RCC 7860 (cell line): ENCODE measurements around the gene URB1.
"Not testable (repeated sequence)": the region's sequence is repeated elsewhere in the genome, so short reads cannot be mapped to it uniquely, and the experiment has no call there.

ENCODE experiments used
- DNase-seq: peaks from one replicate; pipeline ENCODE4 v3.0.0-alpha.2; 2015; ENCODE audit warnings: low spot score
- FAIRE-seq: peaks from 2 replicates; lab custom pipeline; 2012; peaks lifted over from hg19 to GRCh38; lab: Jason Lieb, UNC

Gene URB1

GRCh38 chr21:32392880-32393676 lies at the start of gene URB1:
URB1 (minus strand) TSS chr21:32393012; CDS start chr21:32392910, 102 bp downstream.
- peak; percentile 61 for DNase-seq
- no peak for FAIRE-seq

- DNase-seq: no peak
- no peak for FAIRE-seq
Observed at GRCh38 chr21:32437729-32438128, 44.9 kb upstream of the URB1 start.

- not testable (repeated sequence) for FAIRE-seq
Observed at GRCh38 chr21:32432982-32433660, 40.3 kb upstream of the URB1 start.

GRCh38 chr21:32427958-32428623 lies 35.3 kb upstream of the URB1 start:
- FAIRE-seq (no peak), DNase-seq (no peak)

More at GRCh38 chr21:32432982-32433660, 40.3 kb upstream of the URB1 start:
- not testable (repeated sequence) for DNase-seq

GRCh38 chr21:32426592-32427051 lies 33.8 kb upstream of the URB1 start:
- no peak for DNase-seq
- FAIRE-seq: no peak

GRCh38 chr21:32426066-32426465 lies 33.3 kb upstream of the URB1 start:
- FAIRE-seq (no peak), DNase-seq (no peak)

- FAIRE-seq: no peak
- no peak for DNase-seq
Observed at GRCh38 chr21:32425628-32426027, 32.8 kb upstream of the URB1 start.

GRCh38 chr21:32424674-32425073 lies 31.9 kb upstream of the URB1 start:
- DNase-seq (no peak), FAIRE-seq (no peak)

GRCh38 chr21:32424191-32424535 lies 31.4 kb upstream of the URB1 start:
- DNase-seq (no peak), FAIRE-seq (no peak)

- FAIRE-seq (no peak), DNase-seq (no peak)
Observed at GRCh38 chr21:32423320-32424190, 30.7 kb upstream of the URB1 start.

- FAIRE-seq: no peak
Observed at GRCh38 chr21:32422064-32422463, 29.3 kb upstream of the URB1 start.

GRCh38 chr21:32418146-32418545 lies 25.3 kb upstream of the URB1 start:
- DNase-seq (no peak), FAIRE-seq (no peak)

More at GRCh38 chr21:32422064-32422463, 29.3 kb upstream of the URB1 start:
- DNase-seq: no peak

GRCh38 chr21:32415451-32416398 lies 22.9 kb upstream of the URB1 start:
- no peak for FAIRE-seq
- no peak for DNase-seq

- DNase-seq (no peak), FAIRE-seq (no peak)
Observed at GRCh38 chr21:32414579-32415358, 22.0 kb upstream of the URB1 start.

GRCh38 chr21:32413697-32414578 lies 21.1 kb upstream of the URB1 start:
- FAIRE-seq (no peak), DNase-seq (no peak)

- FAIRE-seq (no peak), DNase-seq (no peak)
Observed at GRCh38 chr21:32413015-32413504, 20.2 kb upstream of the URB1 start.

- no peak for DNase-seq
- no peak for FAIRE-seq
Observed at GRCh38 chr21:32412162-32413014, 19.6 kb upstream of the URB1 start, which contains the start of gene EVA1C. EVA1C (plus strand) TSS chr21:32412706; CDS start chr21:32412854, 148 bp downstream.
